D341Med (cell line): ENCODE data around the gene FSD1.
"Not testable (repeated sequence)": the region's sequence is repeated elsewhere in the genome, so short reads cannot be mapped to it uniquely, and the experiment has no call there.

Experiments
- DNase-seq: peaks from one replicate; pipeline ENCODE4 v3.0.0; 2012; ENCODE audit warnings: low spot score

Gene FSD1

GRCh38 chr19:4284974-4285373, 19.4 kb upstream of the FSD1 start:
- DNase-seq: no peak

GRCh38 chr19:4286141-4286540, 18.3 kb upstream of the FSD1 start:
- not testable (repeated sequence) for DNase-seq

- no peak for DNase-seq
These were observed 16.2 kb upstream of the FSD1 start for GRCh38 chr19:4288091-4288777.

GRCh38 chr19:4291184-4291732, 13.1 kb upstream of the FSD1 start:
- no peak for DNase-seq

GRCh38 chr19:4292515-4292914, 11.9 kb upstream of the FSD1 start:
- DNase-seq: no peak

- no peak for DNase-seq
These were observed 10.0 kb upstream of the FSD1 start for GRCh38 chr19:4294389-4294788.

- DNase-seq: peak; percentile 95
These were observed 8.2 kb upstream of the FSD1 start for GRCh38 chr19:4295972-4296771.

GRCh38 chr19:4297901-4298809, 6.2 kb upstream of the FSD1 start:
- DNase-seq: no peak

GRCh38 chr19:4298810-4299550, 5.4 kb upstream of the FSD1 start:
- DNase-seq: no peak

GRCh38 chr19:4300589-4300988, 3.8 kb upstream of the FSD1 start:
- DNase-seq: no peak

GRCh38 chr19:4301590-4302242, 2.7 kb upstream of the FSD1 start:
- DNase-seq: no peak

GRCh38 chr19:4302243-4302640, 2.2 kb upstream of the FSD1 start, which contains the start of gene TMIGD2:
Gene TMIGD2, minus strand, starts transcription at chr19:4302389. Its CDS starts 4 bp downstream, at chr19:4302385.
- no peak for DNase-seq

- DNase-seq: no peak
These were observed 420 bp upstream of the FSD1 start for GRCh38 chr19:4303819-4304537.

- DNase-seq: no peak
These were observed 837 bp downstream of the FSD1 start for GRCh38 chr19:4305257-4305612.

GRCh38 chr19:4305659-4306058, 1.3 kb downstream of the FSD1 start:
- no peak for DNase-seq

GRCh38 chr19:4310247-4311121, 6.1 kb downstream of the FSD1 start:
- peak; percentile 50 for DNase-seq

GRCh38 chr19:4313847-4314490, 9.6 kb downstream of the FSD1 start:
- DNase-seq: no peak

- no peak for DNase-seq
These were observed 12.6 kb downstream of the FSD1 start for GRCh38 chr19:4316956-4317355.

- DNase-seq: no peak
These were observed 14.1 kb downstream of the FSD1 start for GRCh38 chr19:4318460-4318859.
